Hepatocyte (in vitro differentiated cells): ENCODE data around the gene LDB3.

Experiments
- CTCF ChIP-seq: fragments of 200-600 bp; sonication (generic); IDR thresholded peaks from 2 replicates; pipeline ENCODE4 v1.5.1; 2016; ENCODE audit warnings: antibody characterized with exemption, mild to moderate bottlenecking; ENCODE audit not compliant: poor library complexity
- EZH2 ChIP-seq: fragments of 200-600 bp; sonication (generic); IDR thresholded peaks from 2 replicates; pipeline ENCODE4 v1.6.1; 2016; ENCODE audit warnings: antibody characterized with exemption, mild to moderate bottlenecking, borderline replicate concordance
- EZH2phosphoT487 ChIP-seq: fragments of 200-600 bp; sonication (generic); IDR thresholded peaks from one replicate; pipeline ENCODE4 v1.6.1; 2018; ENCODE audit warnings: antibody characterized with exemption, mild to moderate bottlenecking, low read depth, moderate library complexity; ENCODE audit not compliant: unreplicated experiment, severe bottlenecking

- TF ChIP-seq CTCF (no peak), EZH2 (no peak), EZH2phosphoT487 (no peak)
Measured at GRCh38 chr10:86665868-86666267, 2.4 kb upstream of the LDB3 start.
